Hepatocyte (in vitro differentiated cells): ENCODE results near the gene FCMR. TPM values are rescaled to one million over a fixed set of nuclear protein-coding genes. Genes with fewer than 3 reads are reported as not detected.

Source experiments
- DNase-seq: peaks from one replicate; pipeline ENCODE4 v3.0.0-alpha.2; 2016; ENCODE audit warnings: low spot score
- H2AFZ ChIP-seq: fragments of 200-600 bp; sonication (generic); 2 replicates; pipeline ENCODE4 v1.6.0; 2016; ENCODE audit warnings: antibody characterized with exemption, mild to moderate bottlenecking
- H3K27ac ChIP-seq: fragments of 200-600 bp; sonication (generic); 2 replicates; pipeline ENCODE4 v1.5.1; 2016; ENCODE audit warnings: mild to moderate bottlenecking
- H3K27me3 ChIP-seq: fragments of 200-600 bp; sonication (generic); 2 replicates; pipeline ENCODE4 v1.6.1; 2016
- H3K36me3 ChIP-seq: fragments of 200-600 bp; sonication (generic); replicated peaks from 2 replicates; pipeline ENCODE4 v1.5.1; 2016; ENCODE audit warnings: low read depth; ENCODE audit not compliant: insufficient read depth
- H3K4me1 ChIP-seq: fragments of 200-600 bp; sonication (generic); 2 replicates; pipeline ENCODE4 v1.5.1; 2016; ENCODE audit warnings: mild to moderate bottlenecking, moderate library complexity; ENCODE audit not compliant: insufficient read depth
- H3K4me2 ChIP-seq: fragments of 200-600 bp; sonication (generic); 2 replicates; pipeline ENCODE4 v1.6.0; 2016
- H3K4me3 ChIP-seq: fragments of 200-600 bp; sonication (generic); 2 replicates; pipeline ENCODE4 v1.5.1; 2016; ENCODE audit warnings: mild to moderate bottlenecking
- H3K79me2 ChIP-seq: fragments of 200-600 bp; sonication (generic); 2 replicates; pipeline ENCODE4 v1.6.0; 2017; ENCODE audit warnings: mild to moderate bottlenecking
- H3K9me2 ChIP-seq: fragments of 200-600 bp; sonication (generic); replicated peaks from 2 replicates; pipeline ENCODE4 v1.6.0; 2017; ENCODE audit warnings: mild to moderate bottlenecking; ENCODE audit not compliant: insufficient read depth
- H3K9me3 ChIP-seq: fragments of 200-600 bp; sonication (generic); 2 replicates; pipeline ENCODE4 v1.5.1; 2016; ENCODE audit warnings: low read depth, mild to moderate bottlenecking
- H4K20me1 ChIP-seq: fragments of 200-600 bp; sonication (generic); 2 replicates; pipeline ENCODE4 v1.6.0; 2016; ENCODE audit warnings: mild to moderate bottlenecking; ENCODE audit not compliant: insufficient read depth, poor library complexity, severe bottlenecking
- EZH2 ChIP-seq: fragments of 200-600 bp; sonication (generic); IDR thresholded peaks from 2 replicates; pipeline ENCODE4 v1.6.1; 2016; ENCODE audit warnings: antibody characterized with exemption, mild to moderate bottlenecking, borderline replicate concordance
- EZH2phosphoT487 ChIP-seq: fragments of 200-600 bp; sonication (generic); IDR thresholded peaks from one replicate; pipeline ENCODE4 v1.6.1; 2018; ENCODE audit warnings: antibody characterized with exemption, mild to moderate bottlenecking, low read depth, moderate library complexity; ENCODE audit not compliant: unreplicated experiment, severe bottlenecking
- WGBS: methylation state at CpG from one replicate; pipeline ENCODE4 v1.1.6; 2016; ENCODE audit warnings: low lambda C conversion rate; ENCODE audit errors: missing lambda C conversion rate; 5-methylcytosine and 5-hydroxymethylcytosine counted together
- polyA plus RNA-seq: library from polyadenylated mRNA; unstranded; fragments of >200 nt; fragmentation: Nextera tagmentation; extraction: Ambion mirVana; gene quantifications from 2 replicates; pipeline ENCODE4 v1.2.1, GENCODE V29; 2016
- total RNA-seq: library from RNA; depleted of rRNA; stranded (reverse); fragments of >200 nt; gene quantifications from 2 replicates; pipeline ENCODE4 v1.2.3, GENCODE V29; 2014
- TF ChIP-seq, protein P1 (sequence below): fragments of 200-600 bp; sonication (generic); IDR thresholded peaks from 2 replicates; pipeline ENCODE4 v1.5.1; 2016; ENCODE audit warnings: antibody characterized with exemption, mild to moderate bottlenecking; ENCODE audit not compliant: poor library complexity

FCMR gene
- total and polyA plus RNA-seq, 2 experiments from 2014 or later: 0.71 to 0.97 TPM

DNA sequence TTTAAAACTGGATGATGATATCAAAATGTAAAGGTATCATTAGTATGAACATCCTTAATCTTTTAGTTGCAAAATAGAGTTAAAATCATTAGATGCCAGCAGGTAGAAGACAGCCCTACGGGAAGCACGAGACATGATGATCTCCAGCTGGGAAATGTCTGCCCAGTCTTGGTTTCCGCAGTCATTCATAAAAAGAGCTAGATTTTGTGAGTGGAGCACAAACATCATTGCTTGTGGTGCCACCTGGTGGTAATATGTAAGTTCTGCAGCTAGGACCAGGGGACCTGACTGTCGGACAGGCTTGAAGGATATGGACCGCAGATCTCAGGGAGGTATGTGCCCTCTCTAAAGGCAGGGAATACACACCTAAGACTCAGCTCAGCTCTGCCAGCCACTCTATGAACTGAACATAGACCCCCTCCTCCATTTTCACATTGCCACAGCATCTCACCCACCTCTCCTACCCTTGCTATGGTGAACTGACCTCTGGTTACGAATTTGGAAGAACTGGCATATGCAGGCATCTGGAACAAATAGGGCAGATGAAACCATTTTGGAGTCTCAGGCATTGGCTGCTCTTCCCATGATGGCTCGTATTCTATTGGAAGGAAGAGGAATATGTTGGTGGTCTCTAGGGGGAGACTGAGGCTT is 9.2 kb downstream of the FCMR start:
- DNase-seq: peak; percentile 90
- Histone ChIP-seq H3K36me3 (no peaks in the 10 kb centered on the region), H3K9me2 (no peaks in the 10 kb centered on the region), H4K20me1 (no peaks in the 10 kb centered on the region), H2AFZ (no peak overlapping the region), H3K4me3 (no peak overlapping the region), H3K4me1 (peaks cover 4% of the 10 kb centered on the region), H3K9me3 (no peaks in the 10 kb centered on the region), H3K4me2 (no peak overlapping the region), H3K27me3 (peaks cover 27% of the 10 kb centered on the region), H3K79me2 (no peaks in the 10 kb centered on the region), H3K27ac (no peak overlapping the region)
- no peak for TF ChIP-seq EZH2
- TF ChIP-seq, protein P1, sequence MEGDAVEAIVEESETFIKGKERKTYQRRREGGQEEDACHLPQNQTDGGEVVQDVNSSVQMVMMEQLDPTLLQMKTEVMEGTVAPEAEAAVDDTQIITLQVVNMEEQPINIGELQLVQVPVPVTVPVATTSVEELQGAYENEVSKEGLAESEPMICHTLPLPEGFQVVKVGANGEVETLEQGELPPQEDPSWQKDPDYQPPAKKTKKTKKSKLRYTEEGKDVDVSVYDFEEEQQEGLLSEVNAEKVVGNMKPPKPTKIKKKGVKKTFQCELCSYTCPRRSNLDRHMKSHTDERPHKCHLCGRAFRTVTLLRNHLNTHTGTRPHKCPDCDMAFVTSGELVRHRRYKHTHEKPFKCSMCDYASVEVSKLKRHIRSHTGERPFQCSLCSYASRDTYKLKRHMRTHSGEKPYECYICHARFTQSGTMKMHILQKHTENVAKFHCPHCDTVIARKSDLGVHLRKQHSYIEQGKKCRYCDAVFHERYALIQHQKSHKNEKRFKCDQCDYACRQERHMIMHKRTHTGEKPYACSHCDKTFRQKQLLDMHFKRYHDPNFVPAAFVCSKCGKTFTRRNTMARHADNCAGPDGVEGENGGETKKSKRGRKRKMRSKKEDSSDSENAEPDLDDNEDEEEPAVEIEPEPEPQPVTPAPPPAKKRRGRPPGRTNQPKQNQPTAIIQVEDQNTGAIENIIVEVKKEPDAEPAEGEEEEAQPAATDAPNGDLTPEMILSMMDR: peak; percentile 78
- 32% methylated on average over 7 of the region's 7 CpGs for WGBS

DNA sequence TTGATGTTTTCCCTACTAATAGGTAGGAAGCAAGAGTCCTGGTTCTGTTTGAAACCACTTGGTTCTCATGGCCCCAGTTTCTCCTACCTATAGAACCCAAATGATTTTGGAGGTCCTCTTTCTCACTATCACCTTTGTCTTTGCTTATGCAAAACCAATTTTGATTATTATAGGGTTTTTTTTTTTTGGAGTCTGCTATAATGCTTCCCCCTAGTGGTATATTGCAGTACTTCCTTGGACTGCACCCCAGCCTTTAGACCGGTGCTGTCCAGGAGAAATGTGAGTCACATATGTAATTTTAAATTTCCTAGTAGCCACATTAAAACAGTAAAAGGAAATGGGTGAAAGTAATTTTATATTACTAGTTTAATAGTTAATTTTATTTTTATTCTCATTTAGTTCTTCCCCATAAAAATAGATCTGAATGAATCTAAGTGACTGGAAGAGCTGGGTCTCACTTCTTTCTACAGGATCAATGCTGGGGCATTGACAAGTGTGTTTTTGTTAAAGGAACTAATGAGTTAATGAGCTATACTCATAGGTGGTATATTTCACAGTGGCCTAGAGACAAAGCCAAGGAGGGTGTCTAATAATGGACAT is 10.6 kb downstream of the FCMR start:
- peak; percentile 73 for DNase-seq
- no peaks in the 10 kb centered on the region for H3K9me3 ChIP-seq
- H3K27ac ChIP-seq: no peak overlapping the region
- H3K27me3 ChIP-seq: peaks cover 31% of the 10 kb centered on the region
- H3K36me3 ChIP-seq: no peaks in the 10 kb centered on the region
- no peak overlapping the region for H3K4me2 ChIP-seq
- no peak overlapping the region for H2AFZ ChIP-seq
- WGBS: 5% methylated on average over 1 of the region's 1 CpG
- TF ChIP-seq, protein P1: peak; percentile 83
- TF ChIP-seq EZH2phosphoT487 (no peak), EZH2 (no peak)
- peaks cover 4% of the 10 kb centered on the region for H3K4me1 ChIP-seq
- no peaks in the 10 kb centered on the region for H3K79me2 ChIP-seq
- H4K20me1 ChIP-seq: no peaks in the 10 kb centered on the region
- no peaks in the 10 kb centered on the region for H3K9me2 ChIP-seq
- H3K4me3 ChIP-seq: no peak overlapping the region

DNA sequence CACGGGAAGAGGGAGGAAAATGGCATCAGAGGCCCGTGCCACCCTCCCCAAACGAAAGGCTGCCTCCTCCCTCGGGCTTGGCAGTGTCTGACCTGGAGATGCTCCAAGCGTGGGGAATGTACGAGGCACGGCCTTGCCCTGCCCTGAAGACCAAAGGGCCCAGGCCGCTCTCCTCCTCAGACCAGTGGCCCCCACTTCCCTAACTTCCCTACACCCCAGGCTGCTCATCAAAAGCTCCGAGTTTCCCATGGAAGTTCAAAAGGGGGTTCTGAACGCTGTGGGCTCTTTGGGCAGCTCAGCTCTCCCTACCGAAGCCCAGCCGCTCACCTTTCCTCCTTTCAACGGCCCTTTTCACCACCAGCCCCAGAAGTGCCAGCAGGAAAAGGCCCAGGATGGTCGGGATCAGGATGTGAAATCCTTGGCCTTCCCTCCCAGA is 11.8 kb downstream of the FCMR start:
- WGBS: 28% methylated on average over 14 of the region's 14 CpGs
- peaks cover 36% of the 10 kb centered on the region for H3K27me3 ChIP-seq
- H3K4me3 ChIP-seq: peak overlapping the region; percentile 5
- no peaks in the 10 kb centered on the region for H3K79me2 ChIP-seq
- H3K27ac ChIP-seq: no peak overlapping the region
- H3K4me2 ChIP-seq: peak overlapping the region; percentile 93
- H3K36me3 ChIP-seq: no peaks in the 10 kb centered on the region
- H3K9me3 ChIP-seq: no peaks in the 10 kb centered on the region
- DNase-seq: no peak
- no peaks in the 10 kb centered on the region for H4K20me1 ChIP-seq
- no peaks in the 10 kb centered on the region for H3K9me2 ChIP-seq
- peak overlapping the region; percentile 50 for H2AFZ ChIP-seq
- H3K4me1 ChIP-seq: peaks cover 4% of the 10 kb centered on the region
- TF ChIP-seq EZH2 (peak; percentile 5), EZH2phosphoT487 (no peak)
- TF ChIP-seq, protein P1: no peak
